A673 (cell line): ENCODE data around the gene FOXF2.

Source experiments
- CTCF ChIP-seq: fragments of 300-800, 200-600 bp; sonication (generic); conservative IDR thresholded peaks from 2 replicates; pipeline ENCODE4 v1.5.1; 2017; ENCODE audit warnings: low read depth, mild to moderate bottlenecking, antibody characterized with exemption, low read length, moderate library complexity, mixed read lengths
- EZH2 ChIP-seq: fragments of 200-600 bp; sonication (generic); IDR thresholded peaks from 2 replicates; pipeline ENCODE4 v1.6.1; 2017; ENCODE audit warnings: borderline replicate concordance, low read depth, mild to moderate bottlenecking, mixed read lengths, antibody characterized with exemption, low read length; ENCODE audit not compliant: poor library complexity, severe bottlenecking

GRCh38 chr6:1403851-1404712, 14.7 kb downstream of the FOXF2 start:
- TF ChIP-seq CTCF (no peak), EZH2 (no peak)
